HG02571 (cell line): ENCODE data around the gene EPM2A.

ENCODE experiments used
- ATAC-seq: cut with Tn5 transposase; IDR thresholded peaks from one replicate; pipeline ENCODE4 v1.9.1; 2021; ENCODE audit warnings: mild to moderate bottlenecking, moderate library complexity; ENCODE audit not compliant: unreplicated experiment

The EPM2A gene

GRCh38 chr6:145688493-145688905, 46.8 kb downstream of the EPM2A start:
- ATAC-seq = no peak

GRCh38 chr6:145685932-145686331, 49.4 kb downstream of the EPM2A start:
- ATAC-seq = no peak

- no peak for ATAC-seq
These were observed 53.4 kb downstream of the EPM2A start for GRCh38 chr6:145681965-145682364.

GRCh38 chr6:145673504-145673903, 61.8 kb downstream of the EPM2A start:
- no peak for ATAC-seq

GRCh38 chr6:145670311-145670710, 65.0 kb downstream of the EPM2A start:
- ATAC-seq = no peak

GRCh38 chr6:145669627-145670034, 65.7 kb downstream of the EPM2A start:
- ATAC-seq = no peak

GRCh38 chr6:145668844-145669243, 66.5 kb downstream of the EPM2A start:
- ATAC-seq = no peak

- no peak for ATAC-seq
These were observed 74.6 kb downstream of the EPM2A start for GRCh38 chr6:145660676-145661075.

- no peak for ATAC-seq
These were observed 79.2 kb downstream of the EPM2A start for GRCh38 chr6:145656128-145656527.

GRCh38 chr6:145652572-145652971, 82.7 kb downstream of the EPM2A start:
- ATAC-seq = no peak

- no peak for ATAC-seq
These were observed 83.3 kb downstream of the EPM2A start for GRCh38 chr6:145651988-145652387.

- ATAC-seq = no peak
These were observed 87.2 kb downstream of the EPM2A start for GRCh38 chr6:145648149-145648548.

GRCh38 chr6:145647602-145648001, 87.7 kb downstream of the EPM2A start:
- ATAC-seq = no peak

GRCh38 chr6:145643760-145644159, 91.6 kb downstream of the EPM2A start:
- no peak for ATAC-seq

GRCh38 chr6:145633981-145634627, 101.2 kb downstream of the EPM2A start:
- peak; percentile 95 for ATAC-seq

- no peak for ATAC-seq
These were observed 102.3 kb downstream of the EPM2A start for GRCh38 chr6:145632971-145633370.

GRCh38 chr6:145631374-145631773, 103.9 kb downstream of the EPM2A start:
- ATAC-seq = no peak

GRCh38 chr6:145630598-145630997, 104.7 kb downstream of the EPM2A start:
- ATAC-seq = no peak

- ATAC-seq = no peak
These were observed 105.8 kb downstream of the EPM2A start for GRCh38 chr6:145629478-145629877.

- ATAC-seq = no peak
These were observed 107.9 kb downstream of the EPM2A start for GRCh38 chr6:145627451-145627850.

- no peak for ATAC-seq
These were observed 108.5 kb downstream of the EPM2A start for GRCh38 chr6:145626857-145627256.

- no peak for ATAC-seq
These were observed 112.1 kb downstream of the EPM2A start for GRCh38 chr6:145623231-145623630.

- peak; percentile 58 for ATAC-seq
These were observed 113.5 kb downstream of the EPM2A start for GRCh38 chr6:145621776-145622175.
